Neuronal stem cell (in vitro differentiated cells): ENCODE results near the gene PCLAF.

Source experiments
- DNase-seq: peaks from one replicate; pipeline ENCODE4 v3.0.0-alpha.2; 2013; ENCODE audit warnings: low spot score
- H2AFZ ChIP-seq: one replicate; pipeline ENCODE4 v1.6.1; 2013; ENCODE audit warnings: mild to moderate bottlenecking, low read length, inconsistent platforms
- H2AK5ac ChIP-seq: 2 replicates; pipeline ENCODE4 v1.6.1; 2013; ENCODE audit warnings: low read depth, mild to moderate bottlenecking, inconsistent platforms, low read length, moderate library complexity, mixed read lengths
- H2BK120ac ChIP-seq: 2 replicates; pipeline ENCODE4 v1.6.1; 2013; ENCODE audit warnings: low read depth, mild to moderate bottlenecking, inconsistent platforms, low read length, moderate library complexity, mixed read lengths
- H2BK12ac ChIP-seq: one replicate; pipeline ENCODE4 v1.6.1; 2013; ENCODE audit warnings: low read length, inconsistent platforms
- H2BK15ac ChIP-seq: 2 replicates; pipeline ENCODE4 v1.6.1; 2013; ENCODE audit warnings: mild to moderate bottlenecking, low read length, inconsistent platforms, mixed read lengths
- H2BK5ac ChIP-seq: one replicate; pipeline ENCODE4 v1.6.1; 2013; ENCODE audit warnings: inconsistent platforms, mild to moderate bottlenecking, low read length, moderate library complexity
- H3K14ac ChIP-seq: one replicate; pipeline ENCODE4 v1.6.1; 2013; ENCODE audit warnings: low read length, inconsistent platforms
- H3K18ac ChIP-seq: 2 replicates; pipeline ENCODE4 v1.6.1; 2013; ENCODE audit warnings: low read length, inconsistent platforms
- H3K23ac ChIP-seq: 2 replicates; pipeline ENCODE4 v1.6.1; 2013; ENCODE audit warnings: low read depth, mild to moderate bottlenecking, mixed read lengths, low read length, inconsistent platforms; ENCODE audit not compliant: poor library complexity
- H3K27ac ChIP-seq: replicated peaks from 3 replicates; pipeline ENCODE4 v1.5.1; 2013; ENCODE audit warnings: low read length, inconsistent platforms
- H3K27me3 ChIP-seq, 3 experiments: 2 replicates each; pipeline ENCODE4 v1.6.1; 2013; ENCODE audit warnings: low read length in 3 of 3, mild to moderate bottlenecking in 2 of 3, inconsistent platforms in 1 of 3, low read depth in 1 of 3, mixed read lengths in 1 of 3, moderate library complexity in 1 of 3; ENCODE audit not compliant: control insufficient read depth in 3 of 3, insufficient read depth in 3 of 3
- H3K36me3 ChIP-seq, 2 donors: replicated peaks in 1 of 2; 2 replicates each; pipeline ENCODE4 v1.6.1; 2013; ENCODE audit warnings: low read length in 2 of 2; ENCODE audit not compliant: control insufficient read depth in 2 of 2, insufficient read depth in 2 of 2
- H3K4ac ChIP-seq: 2 replicates; pipeline ENCODE4 v1.6.1; 2013; ENCODE audit warnings: inconsistent platforms, mild to moderate bottlenecking, low read length, moderate library complexity
- H3K4me1 ChIP-seq, 2 donors: 1 replicate in 1 of 2; 2 replicates in 1 of 2; pipeline ENCODE4 v1.6.1; 2013; ENCODE audit warnings: low read length in 2 of 2, low read depth in 1 of 2; ENCODE audit not compliant: control insufficient read depth in 2 of 2, insufficient read depth in 1 of 2
- H3K4me2 ChIP-seq: one replicate; pipeline ENCODE4 v1.6.1; 2013; ENCODE audit warnings: mild to moderate bottlenecking, low read length, inconsistent platforms; ENCODE audit not compliant: insufficient read depth, poor library complexity, severe bottlenecking
- H3K4me3 ChIP-seq, 2 donors: 2 replicates each; pipeline ENCODE4 v1.5.1; 2013; ENCODE audit warnings: low read length in 2 of 2, mild to moderate bottlenecking in 2 of 2, inconsistent platforms in 1 of 2, moderate library complexity in 1 of 2
- H3K79me1 ChIP-seq: one replicate; pipeline ENCODE4 v1.6.1; 2013; ENCODE audit warnings: low read depth, mild to moderate bottlenecking, inconsistent platforms, low read length, moderate library complexity
- H3K9ac ChIP-seq: one replicate; pipeline ENCODE4 v1.6.1; 2013; ENCODE audit warnings: mild to moderate bottlenecking, low read depth, low read length, inconsistent platforms; ENCODE audit not compliant: poor library complexity
- H3K9me3 ChIP-seq, 2 donors: replicated peaks in 1 of 2; 2 replicates each; pipeline versions ENCODE3 to v1.6.1; 2013; ENCODE audit warnings: low read length in 2 of 2, mild to moderate bottlenecking in 2 of 2, inconsistent platforms in 1 of 2, low read depth in 1 of 2, mixed read lengths in 1 of 2, moderate library complexity in 1 of 2; ENCODE audit not compliant: control insufficient read depth in 2 of 2, insufficient read depth in 1 of 2
- H4K8ac ChIP-seq: one replicate; pipeline ENCODE4 v1.6.1; 2013; ENCODE audit warnings: low read depth, mild to moderate bottlenecking, inconsistent platforms, low read length, moderate library complexity
- H4K91ac ChIP-seq: one replicate; pipeline ENCODE4 v1.6.1; 2013; ENCODE audit warnings: low read length, low read depth, mild to moderate bottlenecking, inconsistent platforms; ENCODE audit not compliant: poor library complexity
- WGBS, 2 donors: extraction: QIAGEN DNeasy Blood & Tissue Kit; methylation state at CpG; one replicate each; pipeline ENCODE4 v1.1.7; 2013; ENCODE audit warnings: missing lambda C conversion rate in 2 of 2, mixed read lengths in 1 of 2; ENCODE audit not compliant: insufficient read length in 2 of 2, insufficient replicate concordance in 1 of 2; ENCODE audit errors: extremely low coverage in 2 of 2; 5-methylcytosine and 5-hydroxymethylcytosine counted together

PCLAF gene

GRCh38 chr15:64369078-64369607, 12.1 kb downstream of the PCLAF start:
- Histone ChIP-seq H2AK5ac (no peak overlapping the region), H2BK15ac (no peak overlapping the region), H3K9me3 (no peaks in the 10 kb centered on the region), H3K18ac (no peak overlapping the region), H2BK120ac (no peak overlapping the region), H3K9ac (no peak overlapping the region), H3K36me3 (peaks cover 7 to 88% of the 10 kb centered on the region in 2 donors), H3K4me1 (no peaks in the 10 kb centered on the region), H3K4me3 (no peak overlapping the region), H3K27ac (no peak overlapping the region), H3K4ac (no peak overlapping the region), H3K4me2 (no peak overlapping the region), H2BK5ac (no peak overlapping the region), H4K91ac (no peak overlapping the region), H3K27me3 (no peaks in the 10 kb centered on the region), H2AFZ (no peak overlapping the region), H2BK12ac (no peak overlapping the region), H4K8ac (no peak overlapping the region), H3K79me1 (no peaks in the 10 kb centered on the region), H3K14ac (no peak overlapping the region), H3K23ac (no peak overlapping the region)
- no CpG with 5 or more reads among the region's 2 CpGs for WGBS, 2 donors
- no peak for DNase-seq

GRCh38 chr15:64361259-64361658, 20.0 kb downstream of the PCLAF start:
- no peaks in the 10 kb centered on the region for H3K27me3 ChIP-seq
- no peak overlapping the region for H2BK5ac ChIP-seq
- no peaks in the 10 kb centered on the region for H3K4me1 ChIP-seq
- H4K91ac ChIP-seq = no peak overlapping the region
- no peak overlapping the region for H2AFZ ChIP-seq
- no peak overlapping the region for H4K8ac ChIP-seq
- H3K4me3 ChIP-seq = no peak overlapping the region
- H3K4me2 ChIP-seq = no peak overlapping the region
- no peaks in the 10 kb centered on the region for H3K79me1 ChIP-seq
- no CpG with 5 or more reads among the region's 4 CpGs for WGBS, 2 donors
- no peak overlapping the region for H3K14ac ChIP-seq
- no peak overlapping the region for H2BK12ac ChIP-seq
- H2BK15ac ChIP-seq = no peak overlapping the region
- DNase-seq = no peak
- H3K36me3 ChIP-seq = peaks cover 4 to 64% of the 10 kb centered on the region in 2 donors
- H2AK5ac ChIP-seq = no peak overlapping the region
- H3K4ac ChIP-seq = no peak overlapping the region
- no peak overlapping the region for H3K23ac ChIP-seq
- H2BK120ac ChIP-seq = no peak overlapping the region
- no peaks in the 10 kb centered on the region for H3K9me3 ChIP-seq
- H3K27ac ChIP-seq = no peak overlapping the region
- H3K9ac ChIP-seq = no peak overlapping the region
- H3K18ac ChIP-seq = no peak overlapping the region

- no CpG with 5 or more reads among the region's 5 CpGs for WGBS, 2 donors
- H3K14ac ChIP-seq = no peak overlapping the region
- H2AFZ ChIP-seq = peak overlapping the region; percentile 61
- no peak overlapping the region for H3K9ac ChIP-seq
- H2BK12ac ChIP-seq = no peak overlapping the region
- H3K79me1 ChIP-seq = no peaks in the 10 kb centered on the region
- peak overlapping the region in 1 of 2 donors; percentile 93 for H3K4me3 ChIP-seq
- no peak overlapping the region for H2BK15ac ChIP-seq
- no peak overlapping the region for H3K4me2 ChIP-seq
- H3K4me1 ChIP-seq = peaks cover 0 to 3% of the 10 kb centered on the region in 2 donors
- H4K8ac ChIP-seq = no peak overlapping the region
- H2BK5ac ChIP-seq = no peak overlapping the region
- no peak overlapping the region for H3K4ac ChIP-seq
- H3K27me3 ChIP-seq = no peaks in the 10 kb centered on the region
- peaks cover 2 to 31% of the 10 kb centered on the region in 2 donors for H3K36me3 ChIP-seq
- no peak overlapping the region for H3K23ac ChIP-seq
- no peak overlapping the region for H2AK5ac ChIP-seq
- no peak overlapping the region for H2BK120ac ChIP-seq
- DNase-seq = peak; percentile 5
- no peak overlapping the region for H4K91ac ChIP-seq
- H3K9me3 ChIP-seq = no peaks in the 10 kb centered on the region
- H3K18ac ChIP-seq = no peak overlapping the region
- peak overlapping the region; percentile 62 for H3K27ac ChIP-seq
These were observed 24.6 kb downstream of the PCLAF start for GRCh38 chr15:64356710-64357040.

GRCh38 chr15:64355944-64356709, 25.1 kb downstream of the PCLAF start, which contains the start of gene CSNK1G1:
Gene CSNK1G1, minus strand, starts transcription at chr15:64356173. Its CDS starts 55,674 bp downstream, at chr15:64300499.
- Histone ChIP-seq H3K23ac (peak within 1 kb of the TSS; percentile 65), H2AK5ac (no peak within 1 kb of the TSS), H3K4ac (no peak within 1 kb of the TSS), H2BK15ac (peak within 1 kb of the TSS; percentile 85), H3K18ac (peak within 1 kb of the TSS; percentile 94), H2BK120ac (no peak within 1 kb of the TSS), H3K4me1 (peaks cover 0 to 3% of the 10 kb centered on the region in 2 donors), H4K91ac (no peak within 1 kb of the TSS), H3K27me3 (no peaks in the 10 kb centered on the region), H3K4me2 (peak within 1 kb of the TSS; percentile 73), H2BK12ac (no peak within 1 kb of the TSS), H3K79me1 (no peaks in the 10 kb centered on the region), H3K4me3 (peak within 1 kb of the TSS; percentile 92 to 93), H2AFZ (peak within 1 kb of the TSS; percentile 88), H3K36me3 (peaks cover 0 to 29% of the 10 kb centered on the region in 2 donors), H3K14ac (peak within 1 kb of the TSS; percentile 84), H3K27ac (peak within 1 kb of the TSS; percentile 90), H3K9ac (peak within 1 kb of the TSS; percentile 90), H2BK5ac (peak within 1 kb of the TSS; percentile 66), H3K9me3 (no peaks in the 10 kb centered on the region), H4K8ac (no peak within 1 kb of the TSS)
- DNase-seq = peak; percentile 92
- no CpG with 5 or more reads among the region's 42 CpGs for WGBS, 2 donors
